HL-60 (cell line): Measurements from ENCODE around the gene POC1A.

Source experiments
- DNase-seq, 2 experiments: peaks; one replicate each; pipeline ENCODE4 v3.0.0-alpha.2; 2010 to 2020; ENCODE audit warnings: low read depth in 1 of 2, low spot score in 1 of 2
- H3K27ac ChIP-seq: fragments of 250-450 bp; sonication (Bioruptor Pico); replicated peaks from 2 replicates; pipeline ENCODE4 v1.5.1; 2020; ENCODE audit warnings: mild to moderate bottlenecking, moderate library complexity
- H3K27me3 ChIP-seq: fragments of 250-450 bp; sonication (Bioruptor Pico); 2 replicates; pipeline ENCODE4 v1.5.1; 2021; ENCODE audit warnings: mild to moderate bottlenecking, moderate library complexity; ENCODE audit not compliant: insufficient read depth, poor library complexity, severe bottlenecking
- H3K4me3 ChIP-seq: replicated peaks from 2 replicates; pipeline ENCODE4 v1.5.1; 2011; ENCODE audit warnings: mild to moderate bottlenecking, control low read depth, low read length; ENCODE audit not compliant: insufficient read depth
- CTCF ChIP-seq: IDR thresholded peaks from one replicate; pipeline ENCODE4 v1.5.1; 2011; ENCODE audit warnings: low read length, control low read depth, inconsistent platforms; ENCODE audit not compliant: insufficient read depth
- GABPA ChIP-seq: IDR thresholded peaks from 2 replicates; pipeline ENCODE4 v1.6.1; 2012; ENCODE audit warnings: low read depth
- POLR2AphosphoS5 ChIP-seq: IDR thresholded peaks from 2 replicates; pipeline ENCODE4 v1.6.1; 2012; ENCODE audit warnings: low read depth
- SPI1 ChIP-seq: IDR thresholded peaks from 2 replicates; pipeline ENCODE4 v1.6.1; 2012; ENCODE audit warnings: low read depth, mild to moderate bottlenecking, borderline replicate concordance
- TF ChIP-seq, protein P1 (sequence below): IDR thresholded peaks from 2 replicates; pipeline ENCODE4 v1.6.1; 2012; ENCODE audit warnings: low read depth; ENCODE audit not compliant: insufficient replicate concordance

POC1A gene

DNA sequence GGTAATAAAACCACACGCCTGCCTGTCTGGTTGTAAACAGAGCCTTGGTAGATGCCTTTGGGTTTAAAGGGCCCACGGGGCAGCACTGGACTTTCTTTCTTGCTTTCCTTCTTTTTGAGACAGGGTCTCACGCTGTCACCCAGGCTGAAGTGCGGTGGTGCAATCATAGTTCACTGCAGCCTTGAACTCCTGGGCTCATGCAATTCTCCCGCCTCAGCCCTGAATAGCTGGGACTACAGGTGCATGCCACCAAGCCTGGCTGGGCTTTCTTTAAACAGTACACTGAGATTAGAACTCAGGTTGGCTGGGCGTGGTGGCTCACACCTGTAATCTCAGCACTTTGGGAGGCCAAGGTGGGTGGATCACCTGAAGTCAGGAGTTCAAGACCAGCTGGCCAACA, 42.2 kb downstream of the POC1A start:
- Histone ChIP-seq H3K27me3 (no peaks in the 10 kb centered on the region), H3K27ac (no peak overlapping the region), H3K4me3 (no peak overlapping the region)
- no peak for TF ChIP-seq SPI1
- TF ChIP-seq CTCF: no peak
- TF ChIP-seq GABPA: no peak
- DNase-seq: no peak

- no peak for DNase-seq
- no peak overlapping the region for H3K27ac ChIP-seq
- TF ChIP-seq, protein P1, sequence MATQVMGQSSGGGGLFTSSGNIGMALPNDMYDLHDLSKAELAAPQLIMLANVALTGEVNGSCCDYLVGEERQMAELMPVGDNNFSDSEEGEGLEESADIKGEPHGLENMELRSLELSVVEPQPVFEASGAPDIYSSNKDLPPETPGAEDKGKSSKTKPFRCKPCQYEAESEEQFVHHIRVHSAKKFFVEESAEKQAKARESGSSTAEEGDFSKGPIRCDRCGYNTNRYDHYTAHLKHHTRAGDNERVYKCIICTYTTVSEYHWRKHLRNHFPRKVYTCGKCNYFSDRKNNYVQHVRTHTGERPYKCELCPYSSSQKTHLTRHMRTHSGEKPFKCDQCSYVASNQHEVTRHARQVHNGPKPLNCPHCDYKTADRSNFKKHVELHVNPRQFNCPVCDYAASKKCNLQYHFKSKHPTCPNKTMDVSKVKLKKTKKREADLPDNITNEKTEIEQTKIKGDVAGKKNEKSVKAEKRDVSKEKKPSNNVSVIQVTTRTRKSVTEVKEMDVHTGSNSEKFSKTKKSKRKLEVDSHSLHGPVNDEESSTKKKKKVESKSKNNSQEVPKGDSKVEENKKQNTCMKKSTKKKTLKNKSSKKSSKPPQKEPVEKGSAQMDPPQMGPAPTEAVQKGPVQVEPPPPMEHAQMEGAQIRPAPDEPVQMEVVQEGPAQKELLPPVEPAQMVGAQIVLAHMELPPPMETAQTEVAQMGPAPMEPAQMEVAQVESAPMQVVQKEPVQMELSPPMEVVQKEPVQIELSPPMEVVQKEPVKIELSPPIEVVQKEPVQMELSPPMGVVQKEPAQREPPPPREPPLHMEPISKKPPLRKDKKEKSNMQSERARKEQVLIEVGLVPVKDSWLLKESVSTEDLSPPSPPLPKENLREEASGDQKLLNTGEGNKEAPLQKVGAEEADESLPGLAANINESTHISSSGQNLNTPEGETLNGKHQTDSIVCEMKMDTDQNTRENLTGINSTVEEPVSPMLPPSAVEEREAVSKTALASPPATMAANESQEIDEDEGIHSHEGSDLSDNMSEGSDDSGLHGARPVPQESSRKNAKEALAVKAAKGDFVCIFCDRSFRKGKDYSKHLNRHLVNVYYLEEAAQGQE: no peak
Observed at GRCh38 chr3:52110502-52110901, 43.7 kb downstream of the POC1A start.

GRCh38 chr3:52109611-52110301, 44.5 kb downstream of the POC1A start:
- no peaks in the 10 kb centered on the region for H3K27me3 ChIP-seq
- H3K4me3 ChIP-seq: no peak overlapping the region
- DNase-seq: no peak
- TF ChIP-seq POLR2AphosphoS5: no peak
- TF ChIP-seq SPI1: no peak
- no peak for TF ChIP-seq GABPA
- TF ChIP-seq CTCF: no peak
- TF ChIP-seq, protein P1: no peak
- H3K27ac ChIP-seq: no peak overlapping the region

More at GRCh38 chr3:52110502-52110901, 43.7 kb downstream of the POC1A start:
- H3K4me3 ChIP-seq: no peak overlapping the region
- no peaks in the 10 kb centered on the region for H3K27me3 ChIP-seq

DNA sequence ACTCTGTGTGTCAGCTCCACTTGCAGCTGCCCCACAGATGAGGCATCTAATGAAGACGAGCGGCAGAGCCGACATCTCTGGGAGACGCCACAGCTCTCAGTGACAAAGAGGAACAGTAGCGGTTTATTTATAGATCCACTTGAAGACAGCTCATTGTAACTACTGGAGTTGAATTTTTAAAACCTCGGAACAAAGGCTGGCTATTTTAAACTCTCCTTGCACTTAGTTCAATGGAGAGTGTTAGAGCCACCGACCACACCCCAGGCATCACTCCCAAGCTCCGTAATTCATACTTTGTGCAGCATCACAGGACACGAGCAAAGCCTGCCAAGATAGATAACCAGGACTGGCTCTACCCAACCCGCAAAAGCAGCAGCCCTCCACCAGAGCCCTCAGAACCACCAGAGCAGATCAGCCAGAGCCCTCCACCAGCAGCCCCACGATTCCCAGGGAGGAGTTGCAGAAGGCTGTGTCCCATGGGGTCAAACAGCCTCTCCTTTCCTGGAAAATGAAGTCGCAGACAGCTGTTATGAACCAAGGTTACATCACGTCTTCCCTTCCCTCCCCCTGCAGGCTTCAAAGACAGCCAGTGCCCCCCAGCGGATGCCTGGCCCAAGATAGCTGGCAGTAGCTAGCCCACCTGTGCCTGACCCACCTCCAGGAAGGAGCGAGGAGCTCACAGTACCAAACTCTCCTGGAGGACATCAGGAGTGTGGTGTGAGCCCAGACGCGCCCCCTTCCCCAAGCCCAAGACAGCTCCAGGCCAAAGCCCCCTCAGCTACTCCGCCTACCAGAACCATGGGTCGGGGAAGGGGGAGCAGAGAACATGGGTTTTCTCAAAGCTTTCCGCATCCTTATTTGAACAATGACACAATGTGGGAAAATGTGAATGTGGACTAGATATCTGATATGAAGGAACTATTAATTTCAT, 45.7 kb downstream of the POC1A start:
- no peak overlapping the region for H3K27ac ChIP-seq

More for the DNA sequence above, 45.7 kb downstream of the POC1A start:
- no peak overlapping the region for H3K4me3 ChIP-seq
- no peaks in the 10 kb centered on the region for H3K27me3 ChIP-seq
- no peak for TF ChIP-seq GABPA
- no peak for TF ChIP-seq CTCF
- TF ChIP-seq, protein P1: no peak
- no peak for TF ChIP-seq POLR2AphosphoS5
- TF ChIP-seq SPI1: no peak
- no peak for DNase-seq
